AG04450 (cell line): ENCODE data around the gene HECW1. TPM values are rescaled to one million over a fixed set of nuclear protein-coding genes. Genes with fewer than 3 reads are reported as not detected.

Experiments
- CTCF ChIA-PET: fragments of 300-600, 350-600 bp; formaldehyde crosslinking; extraction: SDS; loops from one replicate; lab custom pipeline; 2022; ENCODE audit warnings: antibody characterized with exemption, inconsistent platforms; lab: Charles Lee
- POLR2A ChIA-PET: fragments of 350-600 bp; formaldehyde crosslinking; extraction: SDS; loops from one replicate; lab custom pipeline; 2021; ENCODE audit warnings: antibody characterized with exemption, inconsistent platforms; lab: Yijun Ruan, JAX
- DNase-seq: peaks from one replicate; pipeline ENCODE4 v3.0.0-alpha.2; 2011; ENCODE audit warnings: low read depth, low spot score
- H3K27ac ChIP-seq: one replicate; pipeline ENCODE4 v1.5.1; 2012; ENCODE audit warnings: low read depth, low read length, control low read depth
- H3K27me3 ChIP-seq: one replicate; pipeline ENCODE4 v1.6.0; 2012; ENCODE audit warnings: low read length; ENCODE audit not compliant: control insufficient read depth, insufficient read depth
- H3K4me3 ChIP-seq: 2 replicates; pipeline ENCODE4 v1.5.1; 2011; ENCODE audit warnings: mild to moderate bottlenecking, low read depth, low read length, control low read depth
- H3K9me3 ChIP-seq: 2 replicates; pipeline ENCODE4 v1.5.1; 2012; ENCODE audit warnings: low read length; ENCODE audit not compliant: control insufficient read depth, insufficient read depth
- CTCF ChIP-seq: IDR thresholded peaks from 2 replicates; pipeline ENCODE4 v1.5.1; 2011; ENCODE audit warnings: low read depth, low read length, control low read depth, inconsistent platforms
- polyA plus RNA-seq: library from polyadenylated mRNA; depleted of rRNA; stranded (reverse); fragments of >200 nt; gene quantifications from 2 replicates; pipeline ENCODE4 v1.2.3, GENCODE V29; 2011

The HECW1 gene
- polyA plus RNA-seq, 1 experiment = 2.6 TPM

DNA sequence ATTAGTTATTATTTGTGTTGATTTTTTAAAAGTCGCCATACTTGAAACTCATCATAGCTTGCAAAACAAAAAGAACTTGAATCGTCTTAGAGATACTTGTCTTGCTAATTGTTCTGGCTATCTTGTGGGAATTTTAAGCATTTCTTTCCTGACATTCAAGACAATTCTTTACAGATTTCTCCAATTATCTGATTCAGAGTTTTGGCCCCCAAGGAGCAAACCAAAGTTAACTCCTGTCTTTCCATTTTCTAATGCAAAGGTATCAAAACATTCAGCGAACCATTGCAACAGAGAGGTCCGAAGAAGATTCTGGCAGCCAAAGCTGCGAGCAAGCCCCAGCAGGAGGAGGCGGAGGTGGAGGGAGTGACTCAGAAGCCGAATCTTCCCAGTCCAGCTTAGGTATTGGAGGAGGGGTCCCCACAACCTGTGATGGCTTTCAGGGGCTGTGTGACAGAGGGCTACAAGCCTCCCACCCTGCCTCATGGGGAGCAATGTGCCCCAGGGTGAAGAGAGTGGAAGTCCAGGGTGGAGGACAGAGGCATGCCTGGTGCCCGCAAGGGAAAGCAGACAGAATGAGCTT, 351.0 kb downstream of the HECW1 start:
- no peak for DNase-seq
- ChIA-PET CTCF (interaction anchor here (1.5 kb wide), 1 partner anchor 9 kb away, joined by 4 read pairs; no protein-coding TSS in a partner anchor), POLR2A (no interaction called here)
- no peak for TF ChIP-seq CTCF
- no peaks in the 10 kb centered on the region for H3K27me3 ChIP-seq
- H3K4me3 ChIP-seq = no peak overlapping the region
- no peak overlapping the region for H3K27ac ChIP-seq
- no peaks in the 10 kb centered on the region for H3K9me3 ChIP-seq

- H3K9me3 ChIP-seq = no peaks in the 10 kb centered on the region
- no peak overlapping the region for H3K27ac ChIP-seq
- no peaks in the 10 kb centered on the region for H3K27me3 ChIP-seq
- ChIA-PET CTCF (interaction anchor here (1.0 kb wide), 1 partner anchor 12 kb away, joined by 3 read pairs; no protein-coding TSS in a partner anchor), POLR2A (no interaction called here)
- no peak for DNase-seq
- H3K4me3 ChIP-seq = no peak overlapping the region
- no peak for TF ChIP-seq CTCF
Measured at GRCh38 chr7:43465581-43466554, 353.4 kb downstream of the HECW1 start.

DNA sequence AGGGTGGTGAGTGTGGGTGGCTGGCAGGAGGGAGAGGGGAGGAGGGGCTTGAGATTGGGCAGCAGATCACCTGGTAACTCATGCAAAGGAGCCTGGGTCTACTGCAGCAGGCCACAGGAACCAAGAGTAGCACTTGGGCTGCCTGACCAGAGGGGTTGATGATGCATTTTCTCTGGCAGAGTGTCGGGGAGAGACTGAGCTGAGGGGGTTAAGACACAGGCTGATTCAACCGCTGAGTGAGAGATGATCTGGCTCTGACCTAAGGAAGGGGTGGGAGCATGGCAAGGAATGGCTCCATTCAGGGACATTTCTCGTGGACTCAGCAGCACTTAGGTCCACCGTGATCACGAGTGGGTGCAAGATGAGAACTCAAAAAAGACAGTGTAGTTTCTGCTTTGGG, 355.0 kb downstream of the HECW1 start:
- Histone ChIP-seq H3K9me3 (no peaks in the 10 kb centered on the region), H3K27ac (no peak overlapping the region), H3K27me3 (no peaks in the 10 kb centered on the region), H3K4me3 (no peak overlapping the region)
- TF ChIP-seq CTCF = no peak
- ChIA-PET POLR2A (no interaction called here), CTCF (interaction anchor here (1.3 kb wide), 1 partner anchor 232 kb away, joined by 5 read pairs; no protein-coding TSS in a partner anchor)
- DNase-seq = no peak

DNA sequence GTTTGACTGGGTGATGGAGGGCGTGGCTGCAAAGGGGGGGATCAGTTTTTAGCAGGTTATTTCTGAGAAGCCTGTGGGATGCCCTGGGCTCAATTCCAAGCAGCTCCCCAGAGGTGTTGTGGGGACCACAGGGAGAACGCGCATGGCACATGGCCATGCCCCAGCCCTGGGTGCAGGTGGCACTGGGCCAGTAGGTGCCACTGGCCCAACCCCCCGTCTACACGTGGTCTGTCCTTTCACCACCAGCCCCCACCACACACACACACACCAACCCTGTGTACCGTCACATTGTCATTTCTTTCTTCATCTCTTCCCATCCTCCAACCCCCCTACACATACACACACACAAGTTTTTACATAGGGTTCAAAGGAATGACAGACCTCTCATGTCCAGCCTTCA, 355.4 kb downstream of the HECW1 start:
- DNase-seq = no peak
- H3K9me3 ChIP-seq = no peaks in the 10 kb centered on the region
- TF ChIP-seq CTCF = no peak
- no peaks in the 10 kb centered on the region for H3K27me3 ChIP-seq
- H3K4me3 ChIP-seq = no peak overlapping the region
- POLR2A ChIA-PET = no interaction called here
- H3K27ac ChIP-seq = no peak overlapping the region
- CTCF ChIA-PET = interaction anchor here (1.3 kb wide), 1 partner anchor 232 kb away, joined by 5 read pairs; no protein-coding TSS in a partner anchor

DNA sequence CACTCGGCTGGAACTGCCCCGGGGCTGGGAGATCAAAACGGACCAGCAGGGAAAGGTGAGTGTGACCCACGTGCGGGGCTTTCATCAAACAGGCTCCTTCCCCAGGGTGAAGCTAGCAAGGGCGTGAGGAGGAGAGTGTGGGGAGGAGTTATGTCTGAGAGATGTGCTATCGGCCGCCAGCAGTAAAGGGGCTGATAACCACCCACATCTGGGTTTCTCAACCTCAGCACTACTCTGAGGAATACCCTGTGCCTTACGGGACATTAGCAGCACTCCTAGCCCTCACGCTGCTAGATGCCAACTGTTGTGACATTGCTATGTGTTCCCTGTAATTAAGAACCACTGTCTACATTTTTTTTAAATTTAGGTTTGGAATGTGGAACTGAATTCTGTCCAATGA, 356.6 kb downstream of the HECW1 start:
- H3K4me3 ChIP-seq = no peak overlapping the region
- H3K9me3 ChIP-seq = no peaks in the 10 kb centered on the region
- no peak for DNase-seq
- no peaks in the 10 kb centered on the region for H3K27me3 ChIP-seq
- POLR2A ChIA-PET = interaction anchor here (0.6 kb wide), 1 partner anchor 1529 kb away, joined by 4 read pairs; no protein-coding TSS in a partner anchor
- no peak overlapping the region for H3K27ac ChIP-seq
- CTCF ChIA-PET = interaction anchor here (1.2 kb wide), 1 partner anchor 9 kb away, joined by 4 read pairs; no protein-coding TSS in a partner anchor
- no peak for TF ChIP-seq CTCF
